HCEC 1CT (cell line): Measurements from ENCODE around the gene JAM2.
"Not testable (repeated sequence)": the region's sequence is repeated elsewhere in the genome, so short reads cannot be mapped to it uniquely, and the experiment has no call there.

Source experiments
- DNase-seq: peaks from one replicate; pipeline ENCODE4 v3.0.0-alpha.2; 2017

JAM2 gene

GRCh38 chr21:25647647-25648046, 8.6 kb downstream of the JAM2 start:
- no peak for DNase-seq

- no peak for DNase-seq
Measured at GRCh38 chr21:25649146-25649545, 10.1 kb downstream of the JAM2 start.

- DNase-seq = no peak
Measured at GRCh38 chr21:25656412-25656811, 17.4 kb downstream of the JAM2 start.

- DNase-seq = no peak
Measured at GRCh38 chr21:25657140-25657539, 18.1 kb downstream of the JAM2 start.

GRCh38 chr21:25658427-25659035, 19.5 kb downstream of the JAM2 start:
- no peak for DNase-seq

- DNase-seq = no peak
Measured at GRCh38 chr21:25660233-25660632, 21.2 kb downstream of the JAM2 start.

- DNase-seq = no peak
Measured at GRCh38 chr21:25664491-25664931, 25.5 kb downstream of the JAM2 start.

GRCh38 chr21:25670726-25671125, 31.7 kb downstream of the JAM2 start:
- DNase-seq = peak; percentile 64

- no peak for DNase-seq
Measured at GRCh38 chr21:25676451-25676850, 37.4 kb downstream of the JAM2 start.

GRCh38 chr21:25682382-25682781, 43.3 kb downstream of the JAM2 start:
- DNase-seq = no peak

- no peak for DNase-seq
Measured at GRCh38 chr21:25687787-25688186, 48.7 kb downstream of the JAM2 start.

- no peak for DNase-seq
Measured at GRCh38 chr21:25688275-25689155, 49.5 kb downstream of the JAM2 start.

GRCh38 chr21:25689226-25689625, 50.2 kb downstream of the JAM2 start:
- DNase-seq = no peak

GRCh38 chr21:25691976-25692375, 52.9 kb downstream of the JAM2 start:
- no peak for DNase-seq

GRCh38 chr21:25695461-25695860, 56.4 kb downstream of the JAM2 start:
- not testable (repeated sequence) for DNase-seq

GRCh38 chr21:25700741-25701140, 61.7 kb downstream of the JAM2 start:
- no peak for DNase-seq

GRCh38 chr21:25701529-25701928, 62.5 kb downstream of the JAM2 start:
- DNase-seq = no peak

GRCh38 chr21:25708467-25709065, 69.5 kb downstream of the JAM2 start:
- peak; percentile 30 for DNase-seq

GRCh38 chr21:25709684-25710265, 70.7 kb downstream of the JAM2 start:
- no peak for DNase-seq

- no peak for DNase-seq
Measured at GRCh38 chr21:25710550-25710949, 71.5 kb downstream of the JAM2 start.

GRCh38 chr21:25714066-25714465, 75.0 kb downstream of the JAM2 start:
- not testable (repeated sequence) for DNase-seq

GRCh38 chr21:25717491-25718147, 78.6 kb downstream of the JAM2 start:
- DNase-seq = no peak

- no peak for DNase-seq
Measured at GRCh38 chr21:25721987-25722386, 82.9 kb downstream of the JAM2 start.
